ENCODE measurements around the gene SLC4A5. TPM values are rescaled to one million over a fixed set of nuclear protein-coding genes. Genes with fewer than 3 reads are reported as not detected.

The SLC4A5 gene
- total RNA-seq, 1 experiment from 2014 or later = 0.70 TPM

GRCh38 chr2:74290066-74290465 lies 53.1 kb downstream of the SLC4A5 start:
- H3K4me1 Mint-ChIP-seq (ENCODE audit: insufficient read depth, unreplicated experiment) = no peaks in the 10 kb centered on the region
- no peaks in the 10 kb centered on the region for H3K36me3 Mint-ChIP-seq (ENCODE audit: insufficient read depth, unreplicated experiment)
- no peaks in the 10 kb centered on the region for H3K27me3 Mint-ChIP-seq (ENCODE audit: insufficient read depth, unreplicated experiment)
- CTCF ChIA-PET = interaction anchor here (0.6 kb wide), 1 partner anchor 24 kb away, joined by 4 read pairs; no protein-coding TSS in a partner anchor
- no TSS peak for BruUV-seq (replicated peaks)
- TF ChIP-seq, protein P1, sequence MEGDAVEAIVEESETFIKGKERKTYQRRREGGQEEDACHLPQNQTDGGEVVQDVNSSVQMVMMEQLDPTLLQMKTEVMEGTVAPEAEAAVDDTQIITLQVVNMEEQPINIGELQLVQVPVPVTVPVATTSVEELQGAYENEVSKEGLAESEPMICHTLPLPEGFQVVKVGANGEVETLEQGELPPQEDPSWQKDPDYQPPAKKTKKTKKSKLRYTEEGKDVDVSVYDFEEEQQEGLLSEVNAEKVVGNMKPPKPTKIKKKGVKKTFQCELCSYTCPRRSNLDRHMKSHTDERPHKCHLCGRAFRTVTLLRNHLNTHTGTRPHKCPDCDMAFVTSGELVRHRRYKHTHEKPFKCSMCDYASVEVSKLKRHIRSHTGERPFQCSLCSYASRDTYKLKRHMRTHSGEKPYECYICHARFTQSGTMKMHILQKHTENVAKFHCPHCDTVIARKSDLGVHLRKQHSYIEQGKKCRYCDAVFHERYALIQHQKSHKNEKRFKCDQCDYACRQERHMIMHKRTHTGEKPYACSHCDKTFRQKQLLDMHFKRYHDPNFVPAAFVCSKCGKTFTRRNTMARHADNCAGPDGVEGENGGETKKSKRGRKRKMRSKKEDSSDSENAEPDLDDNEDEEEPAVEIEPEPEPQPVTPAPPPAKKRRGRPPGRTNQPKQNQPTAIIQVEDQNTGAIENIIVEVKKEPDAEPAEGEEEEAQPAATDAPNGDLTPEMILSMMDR (IDR thresholded peaks at IDR 0.05; ENCODE audit: unreplicated experiment) = no peak
- H3K27ac Mint-ChIP-seq (ENCODE audit: low read depth, unreplicated experiment) = no peak overlapping the region
- H3K4me3 Mint-ChIP-seq (ENCODE audit: unreplicated experiment) = no peak overlapping the region
- no peak for DNase-seq (ENCODE audit: unreplicated experiment)
- H3K9me3 Mint-ChIP-seq (ENCODE audit: unreplicated experiment) = no peaks in the 10 kb centered on the region
- POLR2A ChIA-PET = interaction anchor here (1.2 kb wide), 1 partner anchor 8 kb away, joined by 4 read pairs; no protein-coding TSS in a partner anchor
- intact Hi-C loops (cut with micrococcal nuclease) = no loop called here

- H3K4me3 Mint-ChIP-seq (ENCODE audit: unreplicated experiment) = no peak overlapping the region
- no peaks in the 10 kb centered on the region for H3K4me1 Mint-ChIP-seq (ENCODE audit: insufficient read depth, unreplicated experiment)
- TF ChIP-seq, protein P1 (IDR thresholded peaks at IDR 0.05; ENCODE audit: unreplicated experiment) = no peak
- CTCF ChIA-PET = interaction anchor here (0.5 to 1.6 kb wide), 3 partner anchors 48 to 375 kb away, joined by 4 to 7 read pairs (median 6); no protein-coding TSS in a partner anchor
- POLR2A ChIA-PET = no interaction called here
- no peak overlapping the region for H3K27ac Mint-ChIP-seq (ENCODE audit: low read depth, unreplicated experiment)
- H3K27me3 Mint-ChIP-seq (ENCODE audit: insufficient read depth, unreplicated experiment) = no peaks in the 10 kb centered on the region
- no peak for DNase-seq (ENCODE audit: unreplicated experiment)
- intact Hi-C loops (cut with micrococcal nuclease) = no loop called here
- BruUV-seq (replicated peaks) = no TSS peak
- no peaks in the 10 kb centered on the region for H3K9me3 Mint-ChIP-seq (ENCODE audit: unreplicated experiment)
- H3K36me3 Mint-ChIP-seq (ENCODE audit: insufficient read depth, unreplicated experiment) = no peaks in the 10 kb centered on the region
Observed at GRCh38 chr2:74286725-74287124, 56.5 kb downstream of the SLC4A5 start.

DNA sequence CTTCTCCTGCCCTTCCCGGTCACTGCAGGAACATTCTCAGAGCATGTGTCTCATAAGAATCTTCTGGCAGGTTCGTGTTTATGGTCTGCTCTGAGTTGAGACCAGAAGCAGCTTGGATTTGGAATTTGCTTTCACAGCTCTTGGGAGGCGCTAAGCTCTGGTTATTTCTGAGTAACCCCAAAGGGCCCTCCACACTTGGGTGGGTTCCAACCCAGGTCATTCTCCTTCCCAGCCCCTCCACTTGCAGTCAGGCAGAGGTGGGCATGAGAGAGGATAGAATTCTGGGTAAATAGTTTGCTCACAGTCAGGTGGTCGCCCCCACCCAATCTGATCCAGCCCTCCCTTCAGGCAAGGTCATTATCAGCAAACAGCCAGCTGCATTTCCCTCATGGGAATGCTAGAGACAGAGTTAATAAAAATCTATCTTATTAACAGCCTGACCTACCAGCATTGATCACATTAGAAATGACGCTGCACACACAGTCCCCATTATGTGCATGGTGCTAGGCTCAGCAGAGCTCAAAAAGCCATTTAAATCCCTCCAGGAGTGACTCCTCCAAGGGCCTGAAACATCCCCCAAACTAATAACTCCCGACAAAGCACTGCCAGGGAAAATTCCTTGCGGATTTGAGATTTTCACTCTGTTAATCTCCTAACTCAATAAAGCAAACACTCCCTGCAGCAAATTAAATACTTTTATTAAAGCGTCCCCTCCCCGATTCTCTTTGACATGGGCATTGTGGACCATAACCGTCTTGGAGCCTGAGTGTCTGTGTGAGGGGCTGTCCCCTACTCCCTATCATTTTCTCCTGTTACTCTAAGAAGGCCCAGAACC lies 61.9 kb downstream of the SLC4A5 start:
- no peaks in the 10 kb centered on the region for H3K4me1 Mint-ChIP-seq (ENCODE audit: insufficient read depth, unreplicated experiment)
- intact Hi-C loops (cut with micrococcal nuclease) = no loop called here
- TF ChIP-seq, protein P1 (IDR thresholded peaks at IDR 0.05; ENCODE audit: unreplicated experiment) = no peak
- DNase-seq (ENCODE audit: unreplicated experiment) = no peak
- no peaks in the 10 kb centered on the region for H3K36me3 Mint-ChIP-seq (ENCODE audit: insufficient read depth, unreplicated experiment)
- H3K27me3 Mint-ChIP-seq (ENCODE audit: insufficient read depth, unreplicated experiment) = peaks cover 33% of the 10 kb centered on the region
- H3K9me3 Mint-ChIP-seq (ENCODE audit: unreplicated experiment) = no peaks in the 10 kb centered on the region
- H3K4me3 Mint-ChIP-seq (ENCODE audit: unreplicated experiment) = no peak overlapping the region
- H3K27ac Mint-ChIP-seq (ENCODE audit: low read depth, unreplicated experiment) = no peak overlapping the region
- ChIA-PET CTCF (interaction anchor here (0.6 to 1.1 kb wide), 3 partner anchors 32 to 501 kb away, joined by 3 read pairs; partner anchors contain the start of gene BOLA3), POLR2A (interaction anchor here (0.6 kb wide), 1 partner anchor 9 kb away, joined by 4 read pairs; no protein-coding TSS in a partner anchor)
- no TSS peak for BruUV-seq (replicated peaks)

GRCh38 chr2:74278694-74279093 lies 64.5 kb downstream of the SLC4A5 start:
- no peak overlapping the region for H3K4me3 Mint-ChIP-seq (ENCODE audit: unreplicated experiment)
- H3K9me3 Mint-ChIP-seq (ENCODE audit: unreplicated experiment) = no peaks in the 10 kb centered on the region
- ChIA-PET POLR2A (no interaction called here), CTCF (interaction anchor here (0.6 to 1.2 kb wide), 6 partner anchors 9 to 133 kb away, joined by 3 to 5 read pairs (median 3); no protein-coding TSS in a partner anchor)
- peaks cover 46% of the 10 kb centered on the region for H3K27me3 Mint-ChIP-seq (ENCODE audit: insufficient read depth, unreplicated experiment)
- intact Hi-C loops (cut with micrococcal nuclease) = no loop called here
- TF ChIP-seq, protein P1 (IDR thresholded peaks at IDR 0.05; ENCODE audit: unreplicated experiment) = no peak
- H3K4me1 Mint-ChIP-seq (ENCODE audit: insufficient read depth, unreplicated experiment) = no peaks in the 10 kb centered on the region
- H3K36me3 Mint-ChIP-seq (ENCODE audit: insufficient read depth, unreplicated experiment) = no peaks in the 10 kb centered on the region
- no peak overlapping the region for H3K27ac Mint-ChIP-seq (ENCODE audit: low read depth, unreplicated experiment)
- no TSS peak for BruUV-seq (replicated peaks)
- DNase-seq (ENCODE audit: unreplicated experiment) = no peak
